Measurements from ENCODE around the gene HTR2A.

Gene HTR2A

GRCh38 chr13:46844431-46844830, 52.4 kb downstream of the HTR2A start:
- Histone ChIP-seq H2AFZ (ENCODE audit: insufficient read depth, low read length, poor library complexity) (no peak overlapping the region), H3K4me2 (ENCODE audit: low read length) (no peak overlapping the region), H4K8ac (ENCODE audit: low read depth, low read length) (no peak overlapping the region), H3K27ac (ENCODE audit: low read depth, low read length) (no peak overlapping the region), H3K9me3 (ENCODE audit: insufficient read depth, low read depth, low read length) (peaks cover 5% of the 10 kb centered on the region), H2AK5ac (ENCODE audit: low read length) (no peak overlapping the region), H2BK12ac (ENCODE audit: low read length) (no peak overlapping the region), H3K18ac (ENCODE audit: low read length) (no peak overlapping the region), H2BK5ac (ENCODE audit: low read depth, low read length, poor library complexity) (no peak overlapping the region), H3K36me3 (ENCODE audit: control insufficient read depth in 1 of 2, insufficient read depth in 2 of 2, low read length in 2 of 2) (no peaks in the 10 kb centered on the region), H3K27me3 (ENCODE audit: insufficient read depth, low read length) (no peaks in the 10 kb centered on the region), H3K23ac (ENCODE audit: low read length) (no peak overlapping the region), H3K4me1 (ENCODE audit: control insufficient read depth in 1 of 2, insufficient read depth in 2 of 2, low read length in 2 of 2) (peaks cover 0 to 6% of the 10 kb centered on the region in 2 experiments), H2BK120ac (ENCODE audit: insufficient read depth, low read length, poor library complexity) (no peak overlapping the region), H4K12ac (ENCODE audit: low read depth, low read length) (no peak overlapping the region), H3K9ac (ENCODE audit: low read length) (no peak overlapping the region), H3K14ac (ENCODE audit: low read length) (no peak overlapping the region), H3K79me2 (ENCODE audit: control insufficient read depth, insufficient read depth, low read length, poor library complexity) (no peaks in the 10 kb centered on the region), H3K79me1 (ENCODE audit: low read length) (no peaks in the 10 kb centered on the region), H3K4me3 (ENCODE audit: low read depth, low read length) (no peak overlapping the region), H4K91ac (ENCODE audit: low read depth, low read length) (no peak overlapping the region), H3K4ac (ENCODE audit: low read depth, low read length) (no peak overlapping the region)
- DNase-seq: no peak
- no CpG with 5 or more reads among the region's 4 CpGs for whole genome bisulfite sequencing (ENCODE audit: extremely low coverage, insufficient coverage, insufficient read length)

DNA sequence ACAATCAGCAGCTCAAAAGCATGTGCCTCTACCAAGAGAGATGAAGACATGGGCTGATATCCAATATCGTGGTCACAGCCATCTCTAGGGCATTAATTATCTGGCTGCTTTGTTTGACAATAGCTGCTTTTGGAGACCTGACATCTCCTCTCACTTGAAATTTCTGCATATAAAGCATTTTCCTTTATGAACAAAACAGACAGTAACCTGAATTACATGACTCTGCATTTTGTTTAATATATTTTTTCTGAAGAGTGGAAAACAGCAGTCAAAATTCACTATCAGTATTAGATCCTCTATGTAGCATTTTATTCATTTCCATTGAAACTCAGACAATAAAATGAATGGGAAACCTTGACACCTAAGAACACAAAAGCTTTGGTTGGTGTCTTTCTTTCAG, 57.5 kb downstream of the HTR2A start:
- no peak overlapping the region for H3K4me2 ChIP-seq (ENCODE audit: low read length)
- H4K8ac ChIP-seq (ENCODE audit: low read depth, low read length): no peak overlapping the region
- no peak overlapping the region for H2AK5ac ChIP-seq (ENCODE audit: low read length)
- no peak overlapping the region for H3K4ac ChIP-seq (ENCODE audit: low read depth, low read length)
- H3K36me3 ChIP-seq (ENCODE audit: control insufficient read depth in 1 of 2, insufficient read depth in 2 of 2, low read length in 2 of 2): no peaks in the 10 kb centered on the region
- H2BK5ac ChIP-seq (ENCODE audit: low read depth, low read length, poor library complexity): no peak overlapping the region
- no peaks in the 10 kb centered on the region for H3K27me3 ChIP-seq (ENCODE audit: insufficient read depth, low read length)
- H3K4me3 ChIP-seq (ENCODE audit: low read depth, low read length): no peak overlapping the region
- H3K23ac ChIP-seq (ENCODE audit: low read length): no peak overlapping the region
- H3K79me1 ChIP-seq (ENCODE audit: low read length): no peaks in the 10 kb centered on the region
- H3K9ac ChIP-seq (ENCODE audit: low read length): no peak overlapping the region
- no CpG with 5 or more reads among the region's 1 CpG for WGBS (ENCODE audit: extremely low coverage, insufficient coverage, insufficient read length)
- H2BK120ac ChIP-seq (ENCODE audit: insufficient read depth, low read length, poor library complexity): no peak overlapping the region
- no peak overlapping the region for H3K14ac ChIP-seq (ENCODE audit: low read length)
- H4K12ac ChIP-seq (ENCODE audit: low read depth, low read length): no peak overlapping the region
- no peak overlapping the region for H2AFZ ChIP-seq (ENCODE audit: insufficient read depth, low read length, poor library complexity)
- peaks cover 3% of the 10 kb centered on the region for H3K9me3 ChIP-seq (ENCODE audit: insufficient read depth, low read depth, low read length)
- no peak overlapping the region for H2BK12ac ChIP-seq (ENCODE audit: low read length)
- no peak for DNase-seq
- H3K18ac ChIP-seq (ENCODE audit: low read length): no peak overlapping the region
- H3K79me2 ChIP-seq (ENCODE audit: control insufficient read depth, insufficient read depth, low read length, poor library complexity): no peaks in the 10 kb centered on the region
- no peak overlapping the region for H3K27ac ChIP-seq (ENCODE audit: low read depth, low read length)
- no peak overlapping the region for H4K91ac ChIP-seq (ENCODE audit: low read depth, low read length)
- H3K4me1 ChIP-seq (ENCODE audit: control insufficient read depth in 1 of 2, insufficient read depth in 2 of 2, low read length in 2 of 2): peaks cover 0 to 1% of the 10 kb centered on the region in 2 experiments

- Histone ChIP-seq H3K9me3 (ENCODE audit: insufficient read depth, low read depth, low read length) (no peaks in the 10 kb centered on the region), H2AFZ (ENCODE audit: insufficient read depth, low read length, poor library complexity) (no peak overlapping the region), H3K9ac (ENCODE audit: low read length) (no peak overlapping the region), H3K14ac (ENCODE audit: low read length) (no peak overlapping the region), H2BK5ac (ENCODE audit: low read depth, low read length, poor library complexity) (no peak overlapping the region), H3K4ac (ENCODE audit: low read depth, low read length) (no peak overlapping the region), H4K91ac (ENCODE audit: low read depth, low read length) (no peak overlapping the region), H3K79me1 (ENCODE audit: low read length) (no peaks in the 10 kb centered on the region), H3K4me1 (ENCODE audit: control insufficient read depth in 1 of 2, insufficient read depth in 2 of 2, low read length in 2 of 2) (no peaks in the 10 kb centered on the region), H2AK5ac (ENCODE audit: low read length) (no peak overlapping the region), H3K27ac (ENCODE audit: low read depth, low read length) (no peak overlapping the region), H3K18ac (ENCODE audit: low read length) (no peak overlapping the region), H3K23ac (ENCODE audit: low read length) (no peak overlapping the region), H3K4me2 (ENCODE audit: low read length) (no peak overlapping the region), H3K27me3 (ENCODE audit: insufficient read depth, low read length) (no peaks in the 10 kb centered on the region), H3K36me3 (ENCODE audit: control insufficient read depth in 1 of 2, insufficient read depth in 2 of 2, low read length in 2 of 2) (no peaks in the 10 kb centered on the region), H3K79me2 (ENCODE audit: control insufficient read depth, insufficient read depth, low read length, poor library complexity) (no peaks in the 10 kb centered on the region), H4K8ac (ENCODE audit: low read depth, low read length) (no peak overlapping the region), H2BK12ac (ENCODE audit: low read length) (no peak overlapping the region), H3K4me3 (ENCODE audit: low read depth, low read length) (no peak overlapping the region), H2BK120ac (ENCODE audit: insufficient read depth, low read length, poor library complexity) (no peak overlapping the region), H4K12ac (ENCODE audit: low read depth, low read length) (no peak overlapping the region)
- no peak for DNase-seq
- WGBS (ENCODE audit: extremely low coverage, insufficient coverage, insufficient read length): no CpG with 5 or more reads among the region's 6 CpGs
These were observed 62.2 kb downstream of the HTR2A start for GRCh38 chr13:46834657-46835056.

DNA sequence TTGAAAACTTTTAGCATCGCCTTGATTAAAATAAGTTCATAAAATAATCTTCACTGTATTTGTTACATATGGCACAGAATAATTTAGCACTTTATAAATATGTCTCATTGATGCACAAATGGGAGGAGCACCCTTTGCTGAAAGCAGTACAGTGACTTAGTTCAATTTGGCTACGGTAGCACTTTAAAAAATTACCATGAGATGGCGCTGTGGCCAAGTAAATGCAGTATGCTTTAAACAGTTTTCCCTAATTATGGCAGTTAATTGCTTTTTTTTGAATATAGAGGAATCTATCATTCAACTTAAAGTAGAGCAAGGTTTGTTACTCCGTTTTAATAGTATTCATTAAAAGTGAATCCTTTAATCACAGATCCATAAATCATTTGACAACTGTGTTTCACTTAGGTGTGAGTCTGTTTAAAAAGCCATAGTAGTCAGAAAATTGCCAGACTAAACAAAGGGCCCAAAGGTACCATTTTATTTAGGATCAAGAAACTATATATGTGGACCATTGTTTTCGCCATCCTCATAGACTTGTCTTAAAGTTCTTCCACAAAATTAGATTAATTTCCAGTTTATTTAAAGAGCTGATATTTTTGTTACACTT, 65.2 kb downstream of the HTR2A start:
- H2BK12ac ChIP-seq (ENCODE audit: low read length): no peak overlapping the region
- no peak overlapping the region for H3K23ac ChIP-seq (ENCODE audit: low read length)
- H3K36me3 ChIP-seq (ENCODE audit: control insufficient read depth in 1 of 2, insufficient read depth in 2 of 2, low read length in 2 of 2): no peaks in the 10 kb centered on the region
- no peak overlapping the region for H3K4me2 ChIP-seq (ENCODE audit: low read length)
- no peak overlapping the region for H2AFZ ChIP-seq (ENCODE audit: insufficient read depth, low read length, poor library complexity)
- no peak overlapping the region for H2BK120ac ChIP-seq (ENCODE audit: insufficient read depth, low read length, poor library complexity)
- no peaks in the 10 kb centered on the region for H3K27me3 ChIP-seq (ENCODE audit: insufficient read depth, low read length)
- H4K12ac ChIP-seq (ENCODE audit: low read depth, low read length): no peak overlapping the region
- no peaks in the 10 kb centered on the region for H3K4me1 ChIP-seq (ENCODE audit: control insufficient read depth in 1 of 2, insufficient read depth in 2 of 2, low read length in 2 of 2)
- DNase-seq: peak; percentile 65 to 83
- no peaks in the 10 kb centered on the region for H3K9me3 ChIP-seq (ENCODE audit: insufficient read depth, low read depth, low read length)
- H3K79me1 ChIP-seq (ENCODE audit: low read length): no peaks in the 10 kb centered on the region
- no peak overlapping the region for H3K27ac ChIP-seq (ENCODE audit: low read depth, low read length)
- H3K18ac ChIP-seq (ENCODE audit: low read length): no peak overlapping the region
- H3K79me2 ChIP-seq (ENCODE audit: control insufficient read depth, insufficient read depth, low read length, poor library complexity): no peaks in the 10 kb centered on the region
- H4K91ac ChIP-seq (ENCODE audit: low read depth, low read length): no peak overlapping the region
- no peak overlapping the region for H4K8ac ChIP-seq (ENCODE audit: low read depth, low read length)
- no peak overlapping the region for H3K9ac ChIP-seq (ENCODE audit: low read length)
- H3K4me3 ChIP-seq (ENCODE audit: low read depth, low read length): no peak overlapping the region
- no peak overlapping the region for H3K4ac ChIP-seq (ENCODE audit: low read depth, low read length)
- no peak overlapping the region for H2BK5ac ChIP-seq (ENCODE audit: low read depth, low read length, poor library complexity)
- H3K14ac ChIP-seq (ENCODE audit: low read length): no peak overlapping the region
- whole genome bisulfite sequencing (ENCODE audit: extremely low coverage, insufficient coverage, insufficient read length): no CpG with 5 or more reads among the region's 5 CpGs
- H2AK5ac ChIP-seq (ENCODE audit: low read length): no peak overlapping the region

Data from trophoblast cell (in vitro differentiated cells and primary cell).